ENCODE measurements around the gene WWC2. TPM values are rescaled to one million over a fixed set of nuclear protein-coding genes. Genes with fewer than 3 reads are reported as not detected.

WWC2 gene
- total and polyA plus RNA-seq, 5 donors from 2014 or later = 0.14 to 0.51 (median 0.27) TPM; not detected in 1

DNA sequence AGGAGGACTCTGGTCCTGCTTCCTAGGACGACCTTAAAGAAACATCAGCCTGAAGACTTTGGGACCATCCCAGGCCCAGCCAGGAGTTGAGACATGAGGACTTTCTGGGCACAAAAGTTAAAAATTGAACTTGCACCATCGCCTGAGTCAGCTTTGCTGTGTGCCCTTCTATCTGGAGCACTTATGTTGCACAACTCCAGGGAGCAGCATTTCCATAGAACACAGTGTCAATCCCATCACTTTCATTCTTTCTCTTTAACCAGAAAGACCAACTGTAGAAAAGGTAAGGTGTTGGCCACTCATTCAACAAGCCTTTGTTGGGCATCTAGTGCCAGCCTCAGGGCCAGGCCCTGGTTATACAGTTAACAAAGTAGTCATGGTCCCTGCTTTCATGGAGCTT lies 231.8 kb downstream of the WWC2 start:
- H3K27ac ChIP-seq (ENCODE audit: insufficient read depth, low read length, poor library complexity, severe bottlenecking) = no peak overlapping the region
- H3K4me3 ChIP-seq (ENCODE audit: low read depth, low read length) = no peak overlapping the region
- Mint-ChIP-seq H3K27me3 (no peaks in the 10 kb centered on the region), H3K9me3 (no peaks in the 10 kb centered on the region), H3K27ac (no peak overlapping the region), H3K4me1 (peaks cover 0 to 2% (median 0%) of the 10 kb centered on the region in 4 donors), H3K4me3 (no peak overlapping the region), H3K36me3 (peaks cover 5% of the 10 kb centered on the region)
- no peaks in the 10 kb centered on the region for H3K4me1 ChIP-seq (ENCODE audit: control insufficient read depth, insufficient read depth, low read length, poor library complexity, severe bottlenecking)
- H3K36me3 ChIP-seq (ENCODE audit: control insufficient read depth, insufficient read depth, low read length) = no peaks in the 10 kb centered on the region
- H3K27me3 ChIP-seq (ENCODE audit: control insufficient read depth, insufficient read depth, low read length) = no peaks in the 10 kb centered on the region
- DNase-seq (no peak), ATAC-seq (ENCODE audit: low read depth in 2 of 2) (no peak)
- H3K9me3 ChIP-seq (ENCODE audit: control insufficient read depth in 2 of 2, low read length in 2 of 2) = no peaks in the 10 kb centered on the region

DNA sequence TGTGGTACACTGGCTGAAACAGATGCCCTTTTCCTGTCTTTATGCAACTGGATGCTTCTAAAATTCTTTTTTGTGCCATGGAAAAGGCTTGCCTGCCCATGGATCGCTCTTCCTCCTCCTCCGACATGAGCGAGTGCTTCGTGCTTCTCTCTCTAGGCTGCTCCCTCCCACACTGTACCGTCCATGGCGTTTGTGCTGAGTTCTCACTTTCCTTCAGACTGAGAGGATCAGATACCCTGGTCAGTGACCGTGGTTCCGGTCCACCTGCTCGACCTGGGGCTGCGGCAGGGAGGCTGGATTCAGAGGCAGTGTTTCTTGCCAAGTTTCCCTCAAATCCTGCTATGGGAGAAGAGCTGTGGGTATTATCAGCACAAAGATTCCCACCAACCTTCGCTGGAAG lies 233.4 kb downstream of the WWC2 start:
- Histone ChIP-seq H3K36me3 (ENCODE audit: control insufficient read depth, insufficient read depth, low read length) (no peaks in the 10 kb centered on the region), H3K4me1 (ENCODE audit: control insufficient read depth, insufficient read depth, low read length, poor library complexity, severe bottlenecking) (no peaks in the 10 kb centered on the region), H3K4me3 (ENCODE audit: low read depth, low read length) (no peak overlapping the region), H3K27me3 (ENCODE audit: control insufficient read depth, insufficient read depth, low read length) (no peaks in the 10 kb centered on the region), H3K9me3 (ENCODE audit: control insufficient read depth in 2 of 2, low read length in 2 of 2) (no peaks in the 10 kb centered on the region), H3K27ac (ENCODE audit: insufficient read depth, low read length, poor library complexity, severe bottlenecking) (no peak overlapping the region)
- Mint-ChIP-seq H3K27me3 (no peaks in the 10 kb centered on the region), H3K36me3 (no peaks in the 10 kb centered on the region), H3K4me1 (peaks cover 0 to 2% (median 0%) of the 10 kb centered on the region in 4 donors), H3K27ac (peak overlapping the region in 1 of 3 donors; percentile 39), H3K9me3 (no peaks in the 10 kb centered on the region), H3K4me3 (no peak overlapping the region)
- DNase-seq (no peak), ATAC-seq (ENCODE audit: low read depth in 2 of 2) (no peak)

DNA sequence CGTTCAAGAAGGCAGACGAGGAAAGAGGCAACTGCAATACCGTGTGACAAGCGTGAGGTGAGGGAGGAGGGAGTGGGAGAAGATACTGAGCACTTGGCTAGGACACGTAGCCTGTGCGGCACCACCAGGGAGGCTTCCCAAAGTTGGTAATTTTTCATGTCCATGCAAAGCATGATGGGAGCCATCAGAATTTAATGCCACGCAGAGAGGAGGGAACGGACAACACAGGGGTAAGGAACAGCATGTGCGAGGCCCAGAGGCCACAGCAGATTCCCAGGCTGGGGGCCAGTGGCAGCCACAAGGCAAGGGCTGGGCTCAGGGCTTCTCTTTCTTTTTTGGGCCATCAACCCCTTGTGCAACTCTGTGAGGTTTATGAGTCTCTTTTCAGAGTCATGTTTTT lies 234.1 kb downstream of the WWC2 start:
- DNase-seq (no peak), ATAC-seq (ENCODE audit: low read depth in 2 of 2) (no peak)
- Mint-ChIP-seq H3K27ac (no peak overlapping the region), H3K27me3 (no peaks in the 10 kb centered on the region), H3K4me1 (peaks cover 0 to 2% (median 0%) of the 10 kb centered on the region in 4 donors), H3K36me3 (no peaks in the 10 kb centered on the region), H3K9me3 (peaks cover 0 to 1% (median 0%) of the 10 kb centered on the region in 7 donors), H3K4me3 (no peak overlapping the region)
- H3K27ac ChIP-seq (ENCODE audit: insufficient read depth, low read length, poor library complexity, severe bottlenecking) = no peak overlapping the region
- H3K4me3 ChIP-seq (ENCODE audit: low read depth, low read length) = no peak overlapping the region
- no peaks in the 10 kb centered on the region for H3K4me1 ChIP-seq (ENCODE audit: control insufficient read depth, insufficient read depth, low read length, poor library complexity, severe bottlenecking)
- no peaks in the 10 kb centered on the region for H3K9me3 ChIP-seq (ENCODE audit: control insufficient read depth in 2 of 2, low read length in 2 of 2)
- H3K27me3 ChIP-seq (ENCODE audit: control insufficient read depth, insufficient read depth, low read length) = no peaks in the 10 kb centered on the region
- no peaks in the 10 kb centered on the region for H3K36me3 ChIP-seq (ENCODE audit: control insufficient read depth, insufficient read depth, low read length)

DNA sequence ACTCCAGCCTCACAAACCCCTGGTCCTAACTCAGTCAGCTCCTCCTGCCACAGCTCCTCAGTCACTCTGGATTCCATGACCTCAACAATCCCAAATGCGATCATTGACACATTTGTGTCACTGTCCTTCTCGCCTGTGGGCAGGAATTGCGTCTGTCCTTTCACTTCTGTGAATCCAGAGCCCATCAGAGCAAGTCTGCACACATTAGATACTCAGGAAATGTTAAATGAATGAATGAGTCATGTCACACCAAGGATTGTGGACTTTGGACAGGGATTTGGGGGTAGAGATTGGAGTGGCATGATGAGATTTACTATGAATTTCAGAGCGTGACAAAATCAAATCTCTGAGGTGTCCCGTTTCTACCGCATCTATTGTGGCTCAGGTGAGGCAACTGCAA lies 234.9 kb downstream of the WWC2 start:
- H3K4me3 Mint-ChIP-seq = no peak overlapping the region
- no peak for ATAC-seq (ENCODE audit: low read depth in 2 of 2)
- H3K27ac Mint-ChIP-seq = no peak overlapping the region
- Histone ChIP-seq H3K4me3 (ENCODE audit: low read depth, low read length) (no peak overlapping the region), H3K27ac (ENCODE audit: insufficient read depth, low read length, poor library complexity, severe bottlenecking) (no peak overlapping the region), H3K9me3 (ENCODE audit: control insufficient read depth in 2 of 2, low read length in 2 of 2) (no peaks in the 10 kb centered on the region), H3K36me3 (ENCODE audit: control insufficient read depth, insufficient read depth, low read length) (no peaks in the 10 kb centered on the region), H3K27me3 (ENCODE audit: control insufficient read depth, insufficient read depth, low read length) (no peaks in the 10 kb centered on the region), H3K4me1 (ENCODE audit: control insufficient read depth, insufficient read depth, low read length, poor library complexity, severe bottlenecking) (no peaks in the 10 kb centered on the region)
- peaks cover 0 to 2% (median 0%) of the 10 kb centered on the region in 4 donors for H3K4me1 Mint-ChIP-seq
- DNase-seq = no peak
- H3K36me3 Mint-ChIP-seq = no peaks in the 10 kb centered on the region
- H3K9me3 Mint-ChIP-seq = peaks cover 0 to 2% (median 0%) of the 10 kb centered on the region in 7 donors
- no peaks in the 10 kb centered on the region for H3K27me3 Mint-ChIP-seq

DNA sequence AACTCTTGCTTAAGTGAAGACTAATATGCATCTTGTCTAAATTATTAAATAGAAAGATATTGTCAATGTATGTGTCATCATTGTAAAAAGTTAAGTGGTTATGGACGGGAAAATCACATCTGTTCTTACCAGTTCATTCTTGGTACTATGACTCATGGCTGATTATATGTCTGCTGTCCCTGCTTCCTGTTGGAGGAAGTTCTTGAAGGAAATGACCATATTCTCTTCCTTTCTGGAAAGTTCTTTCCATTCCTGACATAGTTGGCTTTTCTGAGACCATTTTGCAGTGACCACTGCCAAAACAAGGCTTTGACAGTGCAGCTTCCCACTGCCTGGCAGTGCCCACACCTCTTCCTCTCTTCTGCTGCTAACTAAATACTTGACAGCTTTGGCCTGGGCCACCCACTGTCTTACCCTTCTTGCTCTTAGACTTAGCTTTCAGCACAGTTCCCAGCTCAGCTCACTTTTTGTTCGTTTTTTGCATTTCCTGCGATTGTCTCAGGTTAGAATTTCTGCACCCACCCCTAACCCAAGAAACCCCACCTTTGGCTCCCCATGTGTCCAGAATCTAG lies 236.4 kb downstream of the WWC2 start:
- H3K4me1 ChIP-seq (ENCODE audit: control insufficient read depth, insufficient read depth, low read length, poor library complexity, severe bottlenecking) = no peaks in the 10 kb centered on the region
- peaks cover 0 to 2% (median 0%) of the 10 kb centered on the region in 7 donors for H3K9me3 Mint-ChIP-seq
- no peaks in the 10 kb centered on the region for H3K36me3 Mint-ChIP-seq
- DNase-seq (no peak), ATAC-seq (ENCODE audit: low read depth in 2 of 2) (no peak)
- no peak overlapping the region for H3K27ac Mint-ChIP-seq
- no peaks in the 10 kb centered on the region for H3K9me3 ChIP-seq (ENCODE audit: control insufficient read depth in 2 of 2, low read length in 2 of 2)
- H3K4me3 Mint-ChIP-seq = no peak overlapping the region
- H3K27me3 ChIP-seq (ENCODE audit: control insufficient read depth, insufficient read depth, low read length) = no peaks in the 10 kb centered on the region
- peaks cover 0 to 2% (median 0%) of the 10 kb centered on the region in 4 donors for H3K4me1 Mint-ChIP-seq
- no peak overlapping the region for H3K27ac ChIP-seq (ENCODE audit: insufficient read depth, low read length, poor library complexity, severe bottlenecking)
- H3K36me3 ChIP-seq (ENCODE audit: control insufficient read depth, insufficient read depth, low read length) = no peaks in the 10 kb centered on the region
- no peaks in the 10 kb centered on the region for H3K27me3 Mint-ChIP-seq
- no peak overlapping the region for H3K4me3 ChIP-seq (ENCODE audit: low read depth, low read length)

DNA sequence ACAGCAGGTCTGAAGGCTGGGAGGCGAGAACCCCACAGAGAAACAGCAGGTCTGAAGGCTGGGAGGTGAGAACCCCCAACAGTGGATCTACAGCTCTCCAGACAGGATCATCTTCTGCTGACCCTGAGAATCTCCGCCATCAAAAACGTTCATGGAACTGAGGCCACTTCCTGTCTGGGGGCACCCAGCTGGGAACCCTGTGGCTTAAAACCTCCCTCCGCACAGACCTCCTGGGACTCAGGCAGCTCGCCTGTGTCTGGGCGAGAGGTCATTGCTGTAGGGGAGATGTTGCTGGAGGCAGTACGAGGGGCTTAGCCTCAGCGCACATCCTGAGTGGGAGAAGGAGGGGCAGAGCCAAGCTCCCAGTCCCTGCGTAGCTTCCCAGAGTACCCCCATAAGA lies 238.3 kb downstream of the WWC2 start:
- peaks cover 0 to 2% (median 0%) of the 10 kb centered on the region in 7 donors for H3K9me3 Mint-ChIP-seq
- no peak for DNase-seq

DNA sequence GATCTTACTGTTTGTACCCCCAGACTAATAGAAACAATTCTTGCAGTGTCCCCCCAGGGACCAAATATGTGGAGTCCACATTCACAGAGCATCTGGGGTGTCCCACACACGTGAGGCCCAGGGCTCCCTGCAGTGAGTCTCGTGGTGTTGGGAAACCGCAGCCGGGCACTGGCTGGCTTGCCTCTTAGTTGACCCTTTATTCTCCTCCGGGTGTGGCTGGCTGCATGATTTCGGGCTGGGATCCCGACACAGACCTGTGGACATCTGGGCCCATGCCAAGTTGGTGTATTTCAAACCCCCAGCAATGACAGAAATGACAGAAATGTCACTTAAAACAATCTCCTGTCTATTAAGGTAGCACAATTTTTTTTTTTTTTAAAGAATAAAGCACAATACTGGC lies 238.8 kb downstream of the WWC2 start:
- H3K27ac Mint-ChIP-seq = no peak overlapping the region
- Histone ChIP-seq H3K4me3 (ENCODE audit: low read depth, low read length) (no peak overlapping the region), H3K4me1 (ENCODE audit: control insufficient read depth, insufficient read depth, low read length, poor library complexity, severe bottlenecking) (no peaks in the 10 kb centered on the region), H3K27me3 (ENCODE audit: control insufficient read depth, insufficient read depth, low read length) (no peaks in the 10 kb centered on the region), H3K9me3 (ENCODE audit: control insufficient read depth in 2 of 2, low read length in 2 of 2) (no peaks in the 10 kb centered on the region), H3K36me3 (ENCODE audit: control insufficient read depth, insufficient read depth, low read length) (no peaks in the 10 kb centered on the region), H3K27ac (ENCODE audit: insufficient read depth, low read length, poor library complexity, severe bottlenecking) (no peak overlapping the region)
- H3K36me3 Mint-ChIP-seq = no peaks in the 10 kb centered on the region
- H3K27me3 Mint-ChIP-seq = no peaks in the 10 kb centered on the region
- no peak for DNase-seq
- H3K4me3 Mint-ChIP-seq = no peak overlapping the region
- peaks cover 0 to 2% (median 0%) of the 10 kb centered on the region in 4 donors for H3K4me1 Mint-ChIP-seq
- no peak for ATAC-seq (ENCODE audit: low read depth in 2 of 2)
- H3K9me3 Mint-ChIP-seq = peaks cover 0 to 2% (median 0%) of the 10 kb centered on the region in 7 donors

More for the DNA sequence above, 238.3 kb downstream of the WWC2 start:
- Histone ChIP-seq H3K27me3 (ENCODE audit: control insufficient read depth, insufficient read depth, low read length) (no peaks in the 10 kb centered on the region), H3K9me3 (ENCODE audit: control insufficient read depth in 2 of 2, low read length in 2 of 2) (no peaks in the 10 kb centered on the region), H3K27ac (ENCODE audit: insufficient read depth, low read length, poor library complexity, severe bottlenecking) (no peak overlapping the region), H3K4me3 (ENCODE audit: low read depth, low read length) (no peak overlapping the region), H3K4me1 (ENCODE audit: control insufficient read depth, insufficient read depth, low read length, poor library complexity, severe bottlenecking) (no peaks in the 10 kb centered on the region), H3K36me3 (ENCODE audit: control insufficient read depth, insufficient read depth, low read length) (no peaks in the 10 kb centered on the region)
- no peak overlapping the region for H3K27ac Mint-ChIP-seq
- no peaks in the 10 kb centered on the region for H3K36me3 Mint-ChIP-seq
- ATAC-seq (ENCODE audit: low read depth in 2 of 2) = no peak
- no peak overlapping the region for H3K4me3 Mint-ChIP-seq
- H3K4me1 Mint-ChIP-seq = peaks cover 0 to 2% (median 0%) of the 10 kb centered on the region in 4 donors
- no peaks in the 10 kb centered on the region for H3K27me3 Mint-ChIP-seq
